ENCODE results near the gene IL1F10.

IL1F10 gene

DNA sequence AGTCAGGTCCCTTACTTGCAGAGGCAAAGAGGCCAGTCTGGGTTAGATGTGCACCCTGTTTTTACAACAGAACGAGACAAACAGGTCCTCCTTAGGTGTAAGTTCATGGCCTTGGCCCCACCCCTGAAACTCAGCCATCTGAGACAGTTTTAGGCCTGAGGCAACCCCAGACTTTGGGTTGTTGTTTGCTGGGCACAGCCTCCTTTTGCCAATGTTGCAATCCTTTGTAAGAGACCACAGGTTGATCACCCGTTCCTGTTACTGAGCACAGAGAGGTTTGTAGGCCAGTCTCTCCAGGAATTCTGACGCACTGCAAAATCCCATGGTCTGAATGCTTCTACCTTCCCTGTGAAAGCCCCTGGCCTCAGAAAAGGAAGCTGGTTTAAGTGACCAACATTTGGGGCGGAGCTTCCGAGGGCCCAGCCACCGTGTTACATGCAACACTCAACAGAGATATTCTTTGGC is 44.1 kb downstream of the IL1F10 start:
- DNase-seq (ENCODE audit: low read depth in 2 of 2, low spot score in 1 of 2) = no peak

- no peak for DNase-seq (ENCODE audit: low read depth in 2 of 2, low spot score in 1 of 2)
Observed at GRCh38 chr2:113112441-113112840, 44.7 kb downstream of the IL1F10 start.

DNA sequence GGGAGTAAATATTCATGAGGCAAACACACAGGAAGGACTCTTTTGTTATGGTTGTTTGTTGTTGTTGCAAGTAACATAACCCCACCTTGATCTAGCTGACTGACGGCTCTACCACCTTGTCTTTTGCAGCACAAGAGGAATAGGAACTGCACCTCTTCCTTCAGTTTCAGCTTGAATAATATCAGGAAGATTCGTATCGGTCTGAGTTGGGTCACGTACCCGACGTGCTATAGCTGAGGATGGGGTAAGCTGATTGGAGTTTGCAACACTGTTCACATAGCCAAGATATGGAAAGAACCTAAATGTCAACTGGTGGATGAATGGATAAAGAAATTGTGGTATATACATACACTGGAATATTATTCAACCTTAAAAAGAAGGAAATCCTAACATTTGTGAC is 45.1 kb downstream of the IL1F10 start:
- no peak for DNase-seq (ENCODE audit: low read depth in 2 of 2, low spot score in 1 of 2)

GRCh38 chr2:113113807-113114206 is 46.0 kb downstream of the IL1F10 start:
- no peak for DNase-seq (ENCODE audit: low read depth in 2 of 2, low spot score in 1 of 2)

DNA sequence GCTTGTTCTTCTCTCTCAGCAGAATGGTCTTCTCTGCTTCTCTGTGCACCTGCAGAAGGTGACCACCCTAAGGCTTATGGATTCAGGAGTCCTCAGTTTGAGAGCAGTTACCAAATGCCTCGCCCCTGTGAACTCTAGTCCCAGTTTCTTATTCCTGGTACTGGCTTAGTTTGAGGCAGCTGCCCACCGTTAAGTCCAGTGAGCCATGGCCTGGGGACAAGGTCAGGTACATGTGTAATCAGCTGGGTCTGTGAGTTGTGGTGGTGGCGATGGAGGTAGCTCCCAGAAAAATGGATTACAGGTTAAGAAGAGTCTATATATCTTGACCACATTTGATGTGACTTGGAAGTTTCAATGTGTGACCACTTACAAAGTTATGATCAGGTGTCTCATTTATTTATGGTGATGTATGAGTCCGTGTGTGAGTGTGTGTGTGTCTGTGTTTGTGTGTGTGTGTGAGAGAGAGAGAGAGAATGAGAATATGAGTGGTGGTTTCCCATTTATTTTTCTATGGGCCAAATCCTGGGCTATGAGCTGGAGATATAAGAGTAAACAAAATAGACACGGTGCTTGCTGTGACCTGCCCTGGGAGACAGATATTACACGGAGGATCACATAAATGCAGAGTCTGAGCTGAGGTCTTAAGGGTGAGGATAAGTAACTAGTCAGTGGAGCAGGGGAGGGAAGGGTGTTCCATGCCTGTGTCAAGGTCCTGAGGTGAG is 46.6 kb downstream of the IL1F10 start:
- no peak for DNase-seq (ENCODE audit: low read depth in 2 of 2, low spot score in 1 of 2)

DNA sequence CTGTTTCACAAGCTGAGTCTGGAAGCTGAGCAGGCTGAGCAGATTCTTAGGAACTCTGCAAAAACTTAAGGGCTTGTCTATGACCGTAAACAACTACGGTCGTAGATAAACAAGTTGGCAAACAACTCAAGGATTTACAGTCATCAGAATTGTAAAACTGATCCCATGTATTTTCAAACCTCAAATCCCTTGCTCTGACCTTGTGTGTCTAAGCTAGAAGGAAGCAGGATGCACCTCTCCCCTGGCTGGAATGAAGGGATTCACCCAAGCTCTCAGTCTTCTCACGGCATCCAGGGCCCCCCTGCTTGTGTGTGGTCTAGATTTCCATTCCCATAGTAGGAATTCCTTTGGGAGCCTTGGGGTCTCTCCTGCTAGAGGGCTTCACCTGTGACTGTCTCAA is 47.2 kb downstream of the IL1F10 start:
- no peak for DNase-seq (ENCODE audit: low read depth in 2 of 2, low spot score in 1 of 2)

GRCh38 chr2:113116100-113116958 is 48.6 kb downstream of the IL1F10 start:
- DNase-seq (ENCODE audit: low read depth in 2 of 2, low spot score in 1 of 2) = no peak

DNA sequence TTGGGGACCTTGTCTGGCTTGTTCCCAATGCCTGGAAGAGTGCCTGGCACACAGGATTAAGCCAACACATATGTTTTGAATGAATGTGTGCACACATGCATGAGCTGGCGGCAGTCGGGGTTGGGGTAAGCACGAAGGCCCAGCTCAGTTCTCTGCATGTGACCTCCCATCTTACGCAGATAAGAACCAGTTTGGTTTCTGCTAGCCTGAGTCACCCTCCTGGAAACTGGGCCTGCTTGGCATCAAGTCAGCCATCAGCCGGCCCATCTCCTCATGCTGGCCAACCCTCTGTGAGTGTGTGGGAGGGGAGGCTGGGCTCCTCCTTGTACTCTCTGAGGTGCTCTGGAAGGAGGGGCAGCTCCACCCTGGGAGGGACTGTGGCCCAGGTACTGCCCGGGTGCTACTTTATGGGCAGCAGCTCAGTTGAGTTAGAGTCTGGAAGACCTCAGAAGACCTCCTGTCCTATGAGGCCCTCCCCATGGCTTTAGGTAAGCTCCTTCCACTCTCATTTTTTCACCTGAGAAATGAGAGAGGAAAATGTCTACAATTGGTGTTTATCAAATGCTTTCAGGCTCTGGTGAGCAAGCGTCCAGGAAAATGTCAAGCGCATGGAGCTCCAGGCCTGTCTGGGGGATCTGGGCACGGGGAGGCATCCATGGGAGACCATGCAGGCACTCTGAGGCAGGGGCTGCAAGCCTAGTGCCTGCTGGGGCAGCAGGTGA is 49.9 kb downstream of the IL1F10 start:
- DNase-seq (ENCODE audit: low read depth in 2 of 2, low spot score in 1 of 2) = no peak

GRCh38 chr2:113118263-113118657 is 50.5 kb downstream of the IL1F10 start:
- DNase-seq (ENCODE audit: low read depth in 2 of 2, low spot score in 1 of 2) = no peak

GRCh38 chr2:113119111-113119510 is 51.3 kb downstream of the IL1F10 start:
- DNase-seq (ENCODE audit: low read depth in 2 of 2, low spot score in 1 of 2) = no peak

DNA sequence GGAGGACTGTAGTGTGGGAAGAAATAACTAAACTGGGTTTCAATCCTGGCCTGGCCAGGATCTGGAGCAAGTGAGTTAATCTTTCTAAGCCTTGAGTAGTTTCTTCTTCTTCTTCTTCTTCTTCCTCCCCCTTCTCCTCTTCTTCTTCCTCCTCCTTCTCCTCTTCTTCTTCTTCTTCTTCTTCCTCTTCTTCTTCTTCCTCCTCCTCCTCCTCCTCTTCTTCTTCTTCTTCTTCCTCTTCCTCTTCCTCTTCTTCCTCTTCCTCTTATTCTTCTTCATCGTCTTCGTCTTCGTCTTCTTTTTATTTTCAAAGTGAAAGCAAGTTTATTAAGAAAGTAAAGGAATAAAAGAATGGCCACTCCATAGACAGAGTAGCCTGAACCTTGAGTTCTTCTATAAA is 53.1 kb downstream of the IL1F10 start:
- no peak for DNase-seq (ENCODE audit: low read depth in 2 of 2, low spot score in 1 of 2)

GRCh38 chr2:113122364-113122763 is 54.6 kb downstream of the IL1F10 start:
- DNase-seq (ENCODE audit: low read depth in 2 of 2, low spot score in 1 of 2) = no peak

GRCh38 chr2:113123726-113124125 is 56.0 kb downstream of the IL1F10 start:
- no peak for DNase-seq (ENCODE audit: low read depth in 2 of 2, low spot score in 1 of 2)

DNA sequence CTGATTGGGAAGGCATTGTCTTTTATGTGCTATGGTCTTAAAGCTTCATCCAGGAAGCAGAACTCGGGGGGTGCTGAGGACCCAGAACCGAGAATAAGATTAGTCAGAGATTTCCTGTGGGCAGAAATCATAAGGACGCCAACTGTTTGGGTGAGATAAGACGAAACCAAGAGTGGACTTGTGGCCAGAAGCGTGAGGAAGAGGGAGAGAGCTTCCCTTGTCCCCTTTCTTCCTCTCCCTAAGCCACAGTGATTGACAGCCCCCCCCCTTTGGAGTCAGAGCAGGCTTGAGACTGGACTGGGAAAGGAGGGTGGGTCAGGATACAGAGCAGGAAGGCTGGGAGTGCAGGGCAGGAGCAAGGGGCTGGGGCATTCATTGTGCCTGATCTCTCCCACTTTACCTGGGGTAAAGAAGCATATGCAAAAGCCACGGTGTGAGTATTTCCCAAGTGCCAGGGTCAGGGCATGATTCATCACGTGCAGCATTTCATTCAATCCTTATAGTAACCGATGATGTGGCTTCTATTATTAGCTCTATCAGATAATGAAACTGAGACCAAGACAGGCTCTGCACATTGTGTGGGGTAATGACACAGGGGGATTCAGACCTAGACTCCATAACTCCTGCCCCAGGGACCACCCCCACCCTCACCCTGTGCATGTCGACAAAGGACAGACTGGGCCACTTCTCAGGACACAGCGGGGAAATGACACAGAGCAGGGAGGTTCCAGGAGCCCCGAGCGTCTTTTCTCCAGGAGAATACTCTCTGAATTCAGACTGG is 56.6 kb downstream of the IL1F10 start:
- DNase-seq (ENCODE audit: low read depth in 2 of 2, low spot score in 1 of 2) = no peak
